Retinal pigment epithelial cell (primary cell): Measurements from ENCODE around the gene ANKRD39.

Source experiments
- DNase-seq: peaks from one replicate; pipeline ENCODE4 v3.0.0-alpha.2; 2010; ENCODE audit warnings: low read depth
- H3K4me3 ChIP-seq: 2 replicates; pipeline ENCODE4 v1.5.1; 2011; ENCODE audit warnings: mild to moderate bottlenecking, low read length, control low read depth, moderate library complexity
- TF ChIP-seq, protein P1 (sequence below): conservative IDR thresholded peaks from 2 replicates; pipeline ENCODE4 v1.5.1; 2011; ENCODE audit warnings: low read depth, low read length, control low read depth, inconsistent platforms

The ANKRD39 gene

DNA sequence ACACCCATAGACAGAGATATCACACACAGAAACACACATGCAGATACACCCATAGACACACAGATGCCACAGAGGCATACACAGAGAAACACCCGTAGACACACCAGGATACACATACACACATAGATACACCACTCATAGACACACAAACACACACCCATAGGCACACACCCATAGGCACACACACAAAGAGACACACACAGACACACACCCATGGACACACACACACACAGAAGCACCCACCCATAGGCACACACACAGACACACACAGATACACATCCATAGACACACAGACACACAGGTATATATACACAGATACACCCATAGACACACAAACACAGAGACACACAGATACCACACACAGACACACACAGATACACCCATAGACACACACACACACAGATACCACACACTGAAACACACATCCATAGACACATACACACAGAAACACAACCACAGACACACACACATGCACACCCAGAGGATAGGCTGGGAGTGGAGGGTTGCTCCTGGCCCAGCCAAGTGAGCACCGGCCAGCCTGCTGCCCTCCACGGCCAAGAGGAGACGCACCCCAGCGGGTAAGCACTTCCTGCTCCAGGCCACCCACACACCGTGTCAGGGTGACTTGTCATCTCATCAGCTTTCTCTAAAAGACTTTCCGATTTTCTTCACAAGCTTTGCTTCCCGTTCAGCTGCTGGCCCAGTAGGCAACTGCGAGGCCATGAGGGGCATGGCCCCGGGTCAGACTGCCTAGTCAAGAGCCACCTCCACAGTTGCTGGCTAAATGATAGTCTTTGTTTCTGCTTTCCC is 55.8 kb downstream of the ANKRD39 start:
- no peak overlapping the region for H3K4me3 ChIP-seq
- no peak for DNase-seq
- TF ChIP-seq, protein P1, sequence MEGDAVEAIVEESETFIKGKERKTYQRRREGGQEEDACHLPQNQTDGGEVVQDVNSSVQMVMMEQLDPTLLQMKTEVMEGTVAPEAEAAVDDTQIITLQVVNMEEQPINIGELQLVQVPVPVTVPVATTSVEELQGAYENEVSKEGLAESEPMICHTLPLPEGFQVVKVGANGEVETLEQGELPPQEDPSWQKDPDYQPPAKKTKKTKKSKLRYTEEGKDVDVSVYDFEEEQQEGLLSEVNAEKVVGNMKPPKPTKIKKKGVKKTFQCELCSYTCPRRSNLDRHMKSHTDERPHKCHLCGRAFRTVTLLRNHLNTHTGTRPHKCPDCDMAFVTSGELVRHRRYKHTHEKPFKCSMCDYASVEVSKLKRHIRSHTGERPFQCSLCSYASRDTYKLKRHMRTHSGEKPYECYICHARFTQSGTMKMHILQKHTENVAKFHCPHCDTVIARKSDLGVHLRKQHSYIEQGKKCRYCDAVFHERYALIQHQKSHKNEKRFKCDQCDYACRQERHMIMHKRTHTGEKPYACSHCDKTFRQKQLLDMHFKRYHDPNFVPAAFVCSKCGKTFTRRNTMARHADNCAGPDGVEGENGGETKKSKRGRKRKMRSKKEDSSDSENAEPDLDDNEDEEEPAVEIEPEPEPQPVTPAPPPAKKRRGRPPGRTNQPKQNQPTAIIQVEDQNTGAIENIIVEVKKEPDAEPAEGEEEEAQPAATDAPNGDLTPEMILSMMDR = no peak

GRCh38 chr2:96801005-96801785 is 56.6 kb downstream of the ANKRD39 start:
- H3K4me3 ChIP-seq = no peak overlapping the region
- TF ChIP-seq, protein P1 = peak; percentile 93
- no peak for DNase-seq

DNA sequence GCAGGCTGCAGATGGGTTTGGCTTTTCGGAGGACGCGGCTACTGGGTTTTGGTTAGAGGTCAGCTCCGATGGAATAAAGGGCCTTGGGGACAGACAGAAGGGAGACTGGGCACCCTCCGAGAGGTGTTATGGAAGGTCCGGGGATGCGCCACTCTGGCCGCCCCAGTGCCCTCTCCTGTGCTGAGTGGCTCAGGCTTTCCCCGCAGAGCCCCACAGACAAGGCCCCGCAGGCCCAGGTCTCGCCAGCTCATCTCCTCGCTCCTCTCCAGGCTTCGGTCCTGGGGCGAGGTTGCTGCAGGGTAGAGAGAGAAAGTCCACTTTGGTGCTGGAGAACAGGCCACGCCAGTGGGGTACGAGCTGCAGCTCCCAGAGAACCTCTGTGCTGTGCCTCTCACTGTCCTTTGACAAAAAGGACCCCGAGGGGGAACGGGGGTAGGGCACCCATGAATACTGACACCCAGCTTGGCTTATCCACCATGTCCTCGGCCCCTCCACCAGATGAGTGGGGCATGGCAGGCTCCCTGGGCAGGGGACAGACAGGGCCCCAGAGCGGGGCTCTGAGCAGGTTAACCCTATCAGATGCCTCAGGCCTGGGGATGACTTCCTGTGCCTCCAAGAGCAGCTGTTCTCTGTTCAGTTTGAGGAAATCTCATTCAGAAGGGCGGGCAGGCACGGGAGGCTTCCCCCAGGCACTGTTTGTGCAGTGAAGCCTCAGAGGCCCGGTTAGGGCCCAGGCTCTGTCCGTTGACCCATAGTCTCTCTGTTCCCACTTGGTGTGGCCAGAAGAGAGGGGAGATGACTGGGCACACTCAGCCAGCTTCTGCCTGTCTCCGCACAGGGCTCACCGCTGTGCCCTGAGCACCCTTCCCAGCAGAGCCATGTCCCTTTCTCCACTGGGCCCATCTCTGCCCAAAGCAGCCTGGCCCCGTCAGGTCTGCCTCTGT is 57.5 kb downstream of the ANKRD39 start:
- DNase-seq = no peak
- H3K4me3 ChIP-seq = no peak overlapping the region

GRCh38 chr2:96799623-96799935 is 58.2 kb downstream of the ANKRD39 start:
- no peak for DNase-seq

More for the DNA sequence above, 57.5 kb downstream of the ANKRD39 start:
- TF ChIP-seq, protein P1 = no peak

DNA sequence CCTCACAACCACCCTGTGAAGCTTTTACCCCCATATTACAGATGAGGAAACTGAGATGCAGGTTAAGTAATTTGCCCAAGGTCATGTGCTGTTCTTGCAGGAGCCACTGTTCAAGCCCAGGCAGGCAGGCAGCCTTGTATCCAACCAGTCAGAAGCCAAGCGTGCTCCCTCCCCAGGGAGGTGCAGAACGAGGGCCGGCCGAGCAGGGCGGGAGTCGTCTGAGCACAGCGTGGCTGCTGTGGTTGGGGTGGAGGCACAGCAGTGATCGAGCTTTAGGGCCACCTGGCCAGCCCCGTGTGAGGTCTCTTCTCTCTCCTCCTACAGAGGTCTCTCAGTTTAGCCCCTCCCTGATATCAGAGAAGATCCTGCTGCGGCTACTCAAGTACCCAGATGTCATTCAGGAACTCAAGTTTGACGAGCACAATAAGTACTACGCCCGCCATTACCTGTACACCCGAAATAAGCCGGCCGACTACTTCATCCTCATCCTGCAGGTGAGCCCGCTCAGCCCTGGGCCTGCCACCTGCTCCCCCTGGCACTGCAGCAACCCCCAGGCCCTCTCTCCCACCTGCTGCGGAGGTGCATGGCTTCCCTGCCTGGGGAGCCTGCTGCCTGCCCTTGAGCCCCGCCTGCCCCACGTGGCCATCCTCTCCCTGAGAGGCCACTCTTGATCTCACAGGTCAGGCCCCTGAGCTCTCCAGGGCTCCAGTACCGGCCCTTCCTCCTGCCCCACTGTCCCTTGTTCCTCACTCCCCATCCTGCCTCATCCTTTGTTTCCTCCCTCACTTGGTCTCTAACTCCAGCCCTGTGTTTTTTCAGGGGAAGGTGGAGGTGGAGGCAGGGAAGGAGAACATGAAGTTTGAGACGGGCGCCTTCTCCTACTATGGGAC is 58.8 kb downstream of the ANKRD39 start:
- no peak for DNase-seq
- no peak overlapping the region for H3K4me3 ChIP-seq
- TF ChIP-seq, protein P1 = no peak

More at GRCh38 chr2:96799623-96799935, 58.2 kb downstream of the ANKRD39 start:
- TF ChIP-seq, protein P1 = no peak
- H3K4me3 ChIP-seq = no peak overlapping the region
